Osteocyte (in vitro differentiated cells): ENCODE results near the gene PTPRN2. TPM values are rescaled to one million over a fixed set of nuclear protein-coding genes. Genes with fewer than 3 reads are reported as not detected.

Experiments used
- DNase-seq: peaks from one replicate; pipeline ENCODE4 v3.0.0; 2021; ENCODE audit warnings: mixed read lengths; ENCODE audit not compliant: unreplicated experiment; ENCODE audit errors: extremely low spot score
- H3K27ac Mint-ChIP-seq: one replicate; pipeline ENCODE4 v1.8.0; 2021; ENCODE audit warnings: mild to moderate bottlenecking, mixed read lengths; ENCODE audit not compliant: unreplicated experiment
- H3K27me3 Mint-ChIP-seq: one replicate; pipeline ENCODE4 v1.8.0; 2021; ENCODE audit warnings: mixed read lengths; ENCODE audit not compliant: unreplicated experiment
- H3K36me3 Mint-ChIP-seq: one replicate; pipeline ENCODE4 v1.8.0; 2021; ENCODE audit warnings: mixed read lengths; ENCODE audit not compliant: unreplicated experiment
- H3K4me1 Mint-ChIP-seq: one replicate; pipeline ENCODE4 v1.8.0; 2021; ENCODE audit warnings: mixed read lengths; ENCODE audit not compliant: unreplicated experiment
- H3K4me3 Mint-ChIP-seq: one replicate; pipeline ENCODE4 v1.8.0; 2021; ENCODE audit warnings: mild to moderate bottlenecking, moderate library complexity, mixed read lengths; ENCODE audit not compliant: unreplicated experiment
- H3K9me3 Mint-ChIP-seq: one replicate; pipeline ENCODE4 v1.8.0; 2021; ENCODE audit warnings: mixed read lengths; ENCODE audit not compliant: unreplicated experiment
- CTCF ChIP-seq: fragments of 200-600 bp; sonication (generic); IDR thresholded peaks from 2 replicates; pipeline ENCODE4 v1.5.0; 2021; ENCODE audit warnings: antibody characterized with exemption, mild to moderate bottlenecking, moderate library complexity
- total RNA-seq: library from RNA; stranded (reverse); gene quantifications from 2 replicates; pipeline ENCODE4 v1.2.1, GENCODE V29; 2021

PTPRN2 gene
- total RNA-seq, 1 donor from 2014 or later, result 0.59 TPM

- no peak for DNase-seq
- no peaks in the 10 kb centered on the region for H3K9me3 Mint-ChIP-seq
- peaks cover 3% of the 10 kb centered on the region for H3K4me1 Mint-ChIP-seq
- H3K4me3 Mint-ChIP-seq, result no peak overlapping the region
- no peak for TF ChIP-seq CTCF
- H3K27ac Mint-ChIP-seq, result no peak overlapping the region
- H3K36me3 Mint-ChIP-seq, result no peaks in the 10 kb centered on the region
- no peaks in the 10 kb centered on the region for H3K27me3 Mint-ChIP-seq
Observed at GRCh38 chr7:157612009-157612663, 975.5 kb downstream of the PTPRN2 start.

- Mint-ChIP-seq H3K27ac (no peak overlapping the region), H3K36me3 (no peaks in the 10 kb centered on the region), H3K4me1 (peaks cover 3% of the 10 kb centered on the region), H3K9me3 (no peaks in the 10 kb centered on the region), H3K4me3 (no peak overlapping the region), H3K27me3 (no peaks in the 10 kb centered on the region)
- TF ChIP-seq CTCF, result no peak
- no peak for DNase-seq
Observed at GRCh38 chr7:157611341-157611740, 976.3 kb downstream of the PTPRN2 start.

GRCh38 chr7:157610671-157611295 is 976.8 kb downstream of the PTPRN2 start:
- H3K4me3 Mint-ChIP-seq, result no peak overlapping the region
- H3K9me3 Mint-ChIP-seq, result no peaks in the 10 kb centered on the region
- H3K27me3 Mint-ChIP-seq, result no peaks in the 10 kb centered on the region
- H3K4me1 Mint-ChIP-seq, result peaks cover 3% of the 10 kb centered on the region
- TF ChIP-seq CTCF, result no peak
- DNase-seq, result no peak
- no peaks in the 10 kb centered on the region for H3K36me3 Mint-ChIP-seq
- H3K27ac Mint-ChIP-seq, result no peak overlapping the region

- Mint-ChIP-seq H3K4me3 (no peak overlapping the region), H3K9me3 (no peaks in the 10 kb centered on the region), H3K36me3 (no peaks in the 10 kb centered on the region), H3K27me3 (no peaks in the 10 kb centered on the region), H3K4me1 (peaks cover 3% of the 10 kb centered on the region), H3K27ac (no peak overlapping the region)
- DNase-seq, result no peak
- no peak for TF ChIP-seq CTCF
Observed at GRCh38 chr7:157609932-157610640, 977.5 kb downstream of the PTPRN2 start.

GRCh38 chr7:157609516-157609915 is 978.1 kb downstream of the PTPRN2 start:
- no peak overlapping the region for H3K4me3 Mint-ChIP-seq
- no peak overlapping the region for H3K27ac Mint-ChIP-seq

More at GRCh38 chr7:157609516-157609915, 978.1 kb downstream of the PTPRN2 start:
- TF ChIP-seq CTCF, result no peak
- Mint-ChIP-seq H3K9me3 (no peaks in the 10 kb centered on the region), H3K27me3 (no peaks in the 10 kb centered on the region), H3K36me3 (no peaks in the 10 kb centered on the region), H3K4me1 (peaks cover 3% of the 10 kb centered on the region)
- DNase-seq, result no peak
